ENCODE data around the gene LRRC28.

LRRC28 gene

GRCh38 chr15:99426431-99427105 lies 175.3 kb downstream of the LRRC28 start:
- H3K9me2 ChIP-seq (replicated peaks; ENCODE audit: control insufficient read depth, low read length), result no peaks in the 10 kb centered on the region
- H3K4me1 ChIP-seq (ENCODE audit: control insufficient read depth, low read length), result peaks cover 4% of the 10 kb centered on the region; the same call in 1 of the 2 replicates
- no peaks in the 10 kb centered on the region for H3F3A ChIP-seq (ENCODE audit: control insufficient read depth, insufficient read depth)
- no peak for TF ChIP-seq CTCF (IDR thresholded peaks at IDR 0.05; ENCODE audit: low read depth, low read length, poor library complexity, severe bottlenecking)
- TF ChIP-seq EZH2phosphoT487 (IDR thresholded peaks at IDR 0.05; ENCODE audit: borderline replicate concordance, low read length), result no peak
- no peaks in the 10 kb centered on the region for H3K36me3 ChIP-seq (ENCODE audit: control insufficient read depth, low read length)
- H3K4me2 ChIP-seq (ENCODE audit: low read length), result no peak overlapping the region
- H3K27ac ChIP-seq (ENCODE audit: low read depth, low read length), result no peak overlapping the region
- no peaks in the 10 kb centered on the region for H3K9me3 ChIP-seq (ENCODE audit: control insufficient read depth, insufficient read depth, low read length)
- no peaks in the 10 kb centered on the region for H3K79me2 ChIP-seq (ENCODE audit: control insufficient read depth, low read length)
- no peaks in the 10 kb centered on the region for H3K27me3 ChIP-seq (ENCODE audit: control insufficient read depth, low read length)
- H4K20me1 ChIP-seq (ENCODE audit: control insufficient read depth, insufficient read depth, low read depth, low read length), result no peaks in the 10 kb centered on the region
- no peak overlapping the region for H3K4me3 ChIP-seq (ENCODE audit: low read length)

- Histone ChIP-seq H3K9me3 (ENCODE audit: control insufficient read depth, insufficient read depth, low read length) (no peaks in the 10 kb centered on the region), H3K4me3 (ENCODE audit: low read length) (no peak overlapping the region), H4K20me1 (ENCODE audit: control insufficient read depth, insufficient read depth, low read depth, low read length) (no peaks in the 10 kb centered on the region), H3K4me1 (ENCODE audit: control insufficient read depth, low read length) (peaks cover 4% of the 10 kb centered on the region; the same call in 1 of the 2 replicates), H3K27ac (ENCODE audit: low read depth, low read length) (no peak overlapping the region), H3K36me3 (ENCODE audit: control insufficient read depth, low read length) (no peaks in the 10 kb centered on the region), H3K79me2 (ENCODE audit: control insufficient read depth, low read length) (no peaks in the 10 kb centered on the region), H3K4me2 (ENCODE audit: low read length) (no peak overlapping the region), H3K27me3 (ENCODE audit: control insufficient read depth, low read length) (no peaks in the 10 kb centered on the region), H3F3A (ENCODE audit: control insufficient read depth, insufficient read depth) (no peaks in the 10 kb centered on the region), H3K9me2 (replicated peaks; ENCODE audit: control insufficient read depth, low read length) (no peaks in the 10 kb centered on the region)
- TF ChIP-seq EZH2phosphoT487 (IDR thresholded peaks at IDR 0.05; ENCODE audit: borderline replicate concordance, low read length) (no peak), CTCF (IDR thresholded peaks at IDR 0.05; ENCODE audit: low read depth, low read length, poor library complexity, severe bottlenecking) (no peak)
Observed at GRCh38 chr15:99427210-99427609, 175.9 kb downstream of the LRRC28 start.

GRCh38 chr15:99427668-99428361 lies 176.5 kb downstream of the LRRC28 start:
- no peaks in the 10 kb centered on the region for H3K27me3 ChIP-seq (ENCODE audit: control insufficient read depth, low read length)
- no peak overlapping the region for H3K4me2 ChIP-seq (ENCODE audit: low read length)
- H4K20me1 ChIP-seq (ENCODE audit: control insufficient read depth, insufficient read depth, low read depth, low read length), result no peaks in the 10 kb centered on the region
- peaks cover under 1% of the 10 kb centered on the region; the same call in 1 of the 2 replicates for H3K4me1 ChIP-seq (ENCODE audit: control insufficient read depth, low read length)
- no peak overlapping the region for H3K4me3 ChIP-seq (ENCODE audit: low read length)
- H3F3A ChIP-seq (ENCODE audit: control insufficient read depth, insufficient read depth), result no peaks in the 10 kb centered on the region
- H3K9me3 ChIP-seq (ENCODE audit: control insufficient read depth, insufficient read depth, low read length), result no peaks in the 10 kb centered on the region
- no peaks in the 10 kb centered on the region for H3K36me3 ChIP-seq (ENCODE audit: control insufficient read depth, low read length)
- TF ChIP-seq CTCF (IDR thresholded peaks at IDR 0.05; ENCODE audit: low read depth, low read length, poor library complexity, severe bottlenecking) (no peak), EZH2phosphoT487 (IDR thresholded peaks at IDR 0.05; ENCODE audit: borderline replicate concordance, low read length) (no peak)
- H3K27ac ChIP-seq (ENCODE audit: low read depth, low read length), result no peak overlapping the region
- no peaks in the 10 kb centered on the region for H3K79me2 ChIP-seq (ENCODE audit: control insufficient read depth, low read length)
- no peaks in the 10 kb centered on the region for H3K9me2 ChIP-seq (replicated peaks; ENCODE audit: control insufficient read depth, low read length)

All from DOHH2 (cell line).